Measurements from ENCODE around the gene SNRNP70. TPM values are rescaled to one million over a fixed set of nuclear protein-coding genes. Genes with fewer than 3 reads are reported as not detected.
A peak's percentile ranks its signal among the peaks of the same experiment; 100 is the strongest.

Gene SNRNP70
- total and polyA plus RNA-seq, 2 of the 13 experiments (the other 11 are each of a cell fraction or from before 2014, with no cell fraction given), result 150 to 210 TPM

- peak; percentile 78; the same call in 1 of the 2 replicates for TF ChIP-seq HOXA9 (CRISPR knock-in tag; IDR thresholded peaks at IDR 0.05; ENCODE audit: borderline replicate concordance)
- TF ChIP-seq FOXK2 (IDR thresholded peaks at IDR 0.05), result peak; percentile 95
- peak; percentile 45; the same call in 1 of the 2 replicates for TF ChIP-seq ZBTB4 (CRISPR knock-in tag; IDR thresholded peaks at IDR 0.05; ENCODE audit: borderline replicate concordance)
- no peak for TF ChIP-seq ZNF850 (CRISPR knock-in tag; conservative IDR thresholded peaks at IDR 0.05)
- TF ChIP-seq GLI4 (CRISPR knock-in tag; IDR thresholded peaks at IDR 0.05; ENCODE audit: borderline replicate concordance), result peak; percentile 55; the same call in 1 of the 2 replicates
- TF ChIP-seq BHLHE40 (IDR thresholded peaks at IDR 0.05; ENCODE audit: low read length), result peak; percentile 96
- no peak for TF ChIP-seq ARID2 (CRISPR knock-in tag; IDR thresholded peaks at IDR 0.05; ENCODE audit: borderline replicate concordance)
- TF ChIP-seq ATAD3A (CRISPR knock-in tag; IDR thresholded peaks at IDR 0.05), result no peak
- peak; percentile 38 for TF ChIP-seq KAT8 (CRISPR knock-in tag; IDR thresholded peaks at IDR 0.05)
- peak; percentile 97 for TF ChIP-seq PRDM10 (CRISPR knock-in tag; IDR thresholded peaks at IDR 0.05; ENCODE audit: low read depth)
- TF ChIP-seq ZNF350 (CRISPR knock-in tag; IDR thresholded peaks at IDR 0.05; ENCODE audit: borderline replicate concordance, low read depth), result peak; percentile 67; the same call in 1 of the 2 replicates
- no peak for TF ChIP-seq REXO4 (CRISPR knock-in tag; IDR thresholded peaks at IDR 0.05; ENCODE audit: borderline replicate concordance)
- TF ChIP-seq ZNF441 (CRISPR knock-in tag; IDR thresholded peaks at IDR 0.05; ENCODE audit: borderline replicate concordance), result peak; percentile 28; the same call in 1 of the 2 replicates
- 0 out of 2 replicates have a peak, but pooled peaks have one; percentile 27 for TF ChIP-seq WIZ (CRISPR knock-in tag; IDR thresholded peaks at IDR 0.05)
- TF ChIP-seq ATF7 (IDR thresholded peaks at IDR 0.05), result peak; percentile 44
- TF ChIP-seq ATF7 (CRISPR knock-in tag; IDR thresholded peaks at IDR 0.05), result no peak
- no peak for TF ChIP-seq DDIT3 (CRISPR knock-in tag; IDR thresholded peaks at IDR 0.05)
- no peak for TF ChIP-seq ZNF597 (CRISPR knock-in tag; IDR thresholded peaks at IDR 0.05)
- TF ChIP-seq KLF9 (CRISPR knock-in tag; IDR thresholded peaks at IDR 0.05; ENCODE audit: low read depth), result 0 out of 2 replicates have a peak, but pooled peaks have one; percentile 16
- peak; percentile 20; the same call in 1 of the 2 replicates for TF ChIP-seq ZNF546 (CRISPR knock-in tag; conservative IDR thresholded peaks at IDR 0.05)
- TF ChIP-seq ZNF883 (CRISPR knock-in tag; IDR thresholded peaks at IDR 0.05; ENCODE audit: not compliant biosample characterization), result peak; percentile 70
- TF ChIP-seq HNF4G (IDR thresholded peaks at IDR 0.05; ENCODE audit: borderline replicate concordance, low read depth, low read length), result no peak
- 0 out of 2 replicates have a peak, but pooled peaks have one; percentile 14 for TF ChIP-seq HNF4G (CRISPR knock-in tag; IDR thresholded peaks at IDR 0.05; ENCODE audit: borderline replicate concordance, low read depth)
Observed at GRCh38 chr19:49149652-49150105, 64.4 kb downstream of the SNRNP70 start (continued).
